Ramos (cell line): Measurements from ENCODE around the gene PROX1.

Source experiments
- in situ Hi-C: fragments of 300-500 bp; cut with MboI; formaldehyde crosslinking; loops from one replicate; pipeline ENCODE4 v1.14.3; 2022; ENCODE audit warnings: low sequenced_read_pairs; ENCODE audit not compliant: unreplicated experiment

PROX1 gene

DNA sequence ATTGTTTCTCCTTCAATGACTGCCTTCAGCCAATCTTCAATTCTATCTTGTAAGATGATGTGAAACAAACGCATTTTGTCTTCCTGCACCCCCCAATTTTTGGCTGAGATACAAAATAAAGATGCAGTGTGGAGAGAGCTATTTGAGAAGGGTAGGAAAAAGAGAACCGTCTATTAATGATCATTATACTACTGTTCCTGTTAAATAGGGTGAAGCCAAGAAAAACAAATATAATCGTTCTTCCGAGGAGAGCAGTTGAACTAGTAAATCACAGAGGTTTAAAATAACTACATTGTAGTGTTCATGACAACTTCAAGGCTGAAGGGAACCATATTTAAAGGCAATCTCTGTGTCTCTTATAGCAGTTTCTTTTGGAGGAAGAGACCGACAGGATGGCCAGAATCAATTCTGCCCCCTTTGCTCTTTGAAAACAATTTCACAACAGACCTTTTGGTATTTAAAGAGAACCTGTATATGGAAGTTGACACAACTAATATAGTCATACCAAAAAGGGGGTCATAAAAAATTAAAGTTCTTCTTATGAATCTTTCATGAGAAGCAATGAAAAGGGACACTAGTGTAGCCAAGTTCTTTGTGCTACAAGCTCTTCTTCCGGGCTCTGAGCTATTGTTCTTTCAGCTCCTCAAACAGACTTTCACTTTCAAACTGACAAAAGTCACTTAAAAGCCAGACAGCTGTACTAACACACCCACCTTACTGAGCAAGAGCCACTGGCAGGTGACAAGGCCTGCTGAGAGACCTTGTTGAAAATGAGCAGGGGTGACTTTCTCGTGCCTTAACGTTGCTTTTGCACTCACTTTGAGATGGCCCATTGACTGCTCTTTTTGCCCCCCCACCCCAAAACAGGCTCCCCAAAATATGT is 30.9 kb downstream of the PROX1 start:
- in situ Hi-C loops: no loop called here

DNA sequence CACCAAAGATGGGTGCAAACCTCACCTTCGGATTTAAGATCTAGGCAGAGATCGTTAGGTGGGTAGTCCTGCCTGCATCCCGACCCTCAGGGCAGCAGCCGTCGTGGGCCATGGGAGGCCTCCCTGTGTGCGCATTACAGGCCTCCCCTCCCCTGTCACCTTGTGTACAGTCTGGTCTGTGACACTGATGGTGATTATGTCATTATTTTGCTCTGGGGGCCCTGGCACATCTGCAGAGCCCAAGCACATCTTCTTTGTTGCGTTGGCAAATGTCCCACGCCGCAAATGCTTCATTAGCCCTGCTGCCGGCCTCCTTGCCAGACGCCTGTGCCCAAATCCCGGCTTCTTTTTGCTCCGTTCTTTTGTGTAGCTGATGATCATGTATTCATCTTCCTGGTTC is 31.7 kb downstream of the PROX1 start:
- in situ Hi-C loops: no loop called here

DNA sequence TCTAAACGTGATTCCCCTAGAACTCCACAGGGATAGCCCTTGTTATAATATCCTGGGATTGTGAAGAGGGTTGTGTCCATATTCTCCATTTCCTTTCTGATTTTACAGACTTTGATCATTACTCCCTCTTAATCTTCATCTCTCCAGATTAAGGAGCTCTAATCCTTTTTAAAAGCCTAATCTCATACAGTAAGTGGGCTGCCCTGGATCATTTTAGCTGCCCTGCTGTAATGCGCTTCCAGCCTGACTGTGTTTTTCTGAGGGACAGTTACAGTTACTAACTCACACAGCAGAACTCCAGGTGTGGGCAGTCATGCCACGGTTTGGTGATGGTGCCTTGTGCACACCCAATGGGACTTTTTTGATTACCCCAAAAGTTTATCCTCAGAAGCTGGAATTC is 33.5 kb downstream of the PROX1 start:
- in situ Hi-C loops: no loop called here

DNA sequence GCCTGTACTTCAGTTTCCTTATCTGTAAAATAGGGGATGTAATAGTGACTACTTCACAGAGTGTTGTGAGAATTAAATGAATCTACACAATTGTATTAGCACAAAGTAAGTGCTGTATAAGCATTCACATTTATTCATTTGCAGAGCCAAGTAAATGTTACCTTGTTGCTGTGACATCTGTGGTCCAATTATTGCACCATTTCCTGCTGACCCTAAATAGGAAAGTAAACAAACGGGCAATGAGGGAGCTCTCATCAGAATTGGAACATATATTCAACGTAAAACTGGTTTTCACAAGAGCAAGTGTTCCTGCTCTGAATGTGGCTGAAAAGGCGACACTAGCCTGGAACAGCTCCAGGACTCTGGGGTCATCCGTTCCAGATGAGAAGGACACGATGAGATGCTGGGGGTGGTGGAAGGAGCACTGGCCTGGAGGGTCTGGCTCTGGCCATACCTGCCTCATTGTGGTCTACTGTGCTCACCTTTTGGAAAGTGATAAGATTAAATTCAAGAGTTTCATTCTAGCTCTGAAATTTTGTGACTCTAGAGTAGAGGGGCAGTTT is 34.5 kb downstream of the PROX1 start:
- in situ Hi-C loops: no loop called here

DNA sequence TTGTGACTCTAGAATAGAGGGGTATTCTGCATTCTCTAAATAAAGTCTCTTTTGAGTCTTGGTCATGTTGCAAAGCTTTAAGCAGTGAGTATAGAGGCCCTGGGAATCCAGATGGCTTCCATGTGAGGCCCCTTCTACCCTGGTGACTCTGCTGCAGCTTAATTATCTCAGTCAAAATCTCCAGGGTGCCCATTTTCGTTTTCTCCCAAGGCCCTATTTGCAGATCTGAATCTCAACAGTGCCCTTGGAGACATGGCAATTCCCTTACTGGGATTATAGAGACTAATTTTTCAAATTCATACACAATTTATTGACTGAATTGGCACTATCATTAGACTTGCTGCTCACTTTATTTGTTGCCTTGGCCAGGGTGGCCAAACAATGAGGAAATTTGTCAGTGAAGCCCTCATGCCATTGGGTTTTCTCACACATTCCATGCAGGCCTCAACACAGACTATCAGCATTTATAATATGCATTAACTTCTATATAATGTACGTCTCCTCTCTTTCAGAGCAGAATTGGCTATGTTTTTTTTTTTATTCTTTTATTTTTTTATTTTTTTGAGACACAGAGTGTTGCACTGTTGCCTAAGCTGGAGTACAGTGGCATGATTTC is 35.1 kb downstream of the PROX1 start:
- in situ Hi-C loops: no loop called here

DNA sequence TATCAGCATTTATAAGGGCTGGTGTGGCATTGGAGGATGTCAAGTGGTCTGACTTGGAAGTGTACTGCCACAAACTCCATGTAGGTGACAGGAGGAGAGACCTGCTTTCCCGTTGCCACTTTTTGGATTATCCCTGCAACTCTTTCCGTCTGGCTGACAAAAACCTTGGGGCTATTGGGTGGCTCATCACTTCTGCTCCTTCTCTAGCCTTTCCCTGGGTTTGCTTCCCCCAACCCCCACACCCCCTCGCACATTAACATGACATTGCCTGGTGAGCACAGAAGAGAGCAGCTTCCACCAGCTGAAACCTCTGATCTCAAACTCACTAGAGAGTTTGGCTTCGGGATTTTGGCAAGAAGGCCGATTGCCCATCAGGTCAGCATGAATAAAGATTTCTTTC is 39.2 kb downstream of the PROX1 start:
- in situ Hi-C loops: no loop called here

DNA sequence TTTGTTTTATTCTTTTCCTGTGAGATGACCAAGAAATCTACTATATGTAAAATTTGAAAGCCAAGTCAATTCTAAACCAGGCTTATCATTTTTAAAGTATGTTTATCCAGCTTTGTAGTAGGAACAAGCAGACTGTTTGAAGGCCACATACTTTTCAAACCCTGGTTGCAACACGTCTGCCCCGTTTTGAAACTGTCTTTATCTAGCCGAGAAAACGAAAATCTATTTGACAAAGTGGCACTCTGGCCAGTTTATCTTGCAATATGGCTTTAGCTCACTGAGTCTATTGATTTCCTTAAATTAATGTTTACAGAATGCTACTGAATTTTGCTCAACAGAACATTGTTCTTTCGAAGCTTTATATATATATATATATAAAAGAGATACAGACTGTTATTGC is 39.7 kb downstream of the PROX1 start:
- in situ Hi-C loops: no loop called here

DNA sequence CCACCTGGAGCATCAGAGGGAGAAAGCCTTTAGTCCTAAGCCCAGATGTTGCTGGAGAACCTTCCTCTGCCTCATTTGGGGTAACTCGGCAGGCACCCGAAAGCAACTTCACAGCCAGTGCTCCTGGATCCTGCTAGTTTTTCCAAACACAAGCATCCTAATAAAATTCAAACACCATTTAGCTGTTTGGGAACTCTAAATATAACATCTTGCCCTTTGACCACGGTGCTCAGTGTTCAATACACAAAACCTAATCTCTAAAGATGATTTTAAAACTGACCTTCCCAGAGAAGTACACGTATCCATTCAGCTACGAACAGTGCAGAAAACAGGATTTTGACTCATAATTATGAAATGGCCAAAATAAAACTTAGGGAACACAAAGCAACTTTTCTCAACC is 40.3 kb downstream of the PROX1 start:
- in situ Hi-C loops: no loop called here

DNA sequence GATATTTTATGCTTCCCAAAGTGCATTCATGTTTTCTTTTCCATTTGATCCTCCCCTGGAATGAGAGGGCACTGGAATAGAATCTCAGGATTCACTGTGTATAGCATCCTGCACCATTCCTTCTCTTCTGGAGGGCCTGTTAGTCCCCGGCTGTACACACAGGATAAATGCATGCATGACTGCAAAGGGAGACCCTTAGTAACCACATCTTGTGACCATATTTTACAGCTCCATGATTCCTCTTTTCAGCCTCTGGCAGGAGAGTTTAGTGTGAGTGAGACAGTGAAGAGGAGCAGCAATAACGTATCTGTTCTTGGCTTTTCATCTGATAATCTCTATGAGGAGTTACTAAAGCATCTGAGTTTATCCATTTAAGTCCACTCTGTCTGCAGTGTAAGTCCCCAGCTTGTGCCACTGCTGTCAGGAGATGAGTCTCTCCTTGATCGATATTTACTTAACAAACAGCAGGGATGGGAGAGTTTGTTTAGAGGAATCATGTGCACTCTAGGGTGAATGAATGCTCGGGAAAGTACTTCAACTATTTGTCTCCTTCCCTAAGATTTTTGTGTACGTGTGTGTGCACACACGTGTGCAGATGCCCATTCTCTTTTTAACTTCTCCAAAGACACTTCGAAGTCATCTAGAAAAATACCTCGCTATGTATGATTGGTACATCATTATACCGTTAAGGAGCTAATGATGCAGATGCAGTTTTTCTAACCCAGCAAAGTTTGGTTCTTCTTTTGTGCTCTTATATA is 41.1 kb downstream of the PROX1 start:
- in situ Hi-C loops: no loop called here

DNA sequence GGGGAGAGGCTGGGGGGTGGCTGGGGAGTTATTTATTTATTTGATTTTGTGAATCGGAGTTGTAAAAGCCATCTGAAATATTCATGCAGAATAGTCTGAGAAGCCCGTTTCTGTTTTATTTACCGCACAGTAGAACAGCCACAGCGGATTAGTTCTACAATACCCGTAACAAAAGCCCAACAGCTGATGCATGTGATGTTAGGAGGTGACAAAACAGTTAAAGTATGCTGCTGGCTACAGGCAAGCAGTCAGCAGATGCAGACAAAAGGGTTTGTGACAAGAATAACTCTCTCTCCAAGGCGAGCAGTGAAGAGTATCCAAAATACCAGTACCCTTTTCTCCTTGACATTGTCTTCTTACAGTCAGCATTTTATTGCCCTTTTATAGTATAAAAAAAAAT is 42.0 kb downstream of the PROX1 start:
- in situ Hi-C loops: no loop called here

DNA sequence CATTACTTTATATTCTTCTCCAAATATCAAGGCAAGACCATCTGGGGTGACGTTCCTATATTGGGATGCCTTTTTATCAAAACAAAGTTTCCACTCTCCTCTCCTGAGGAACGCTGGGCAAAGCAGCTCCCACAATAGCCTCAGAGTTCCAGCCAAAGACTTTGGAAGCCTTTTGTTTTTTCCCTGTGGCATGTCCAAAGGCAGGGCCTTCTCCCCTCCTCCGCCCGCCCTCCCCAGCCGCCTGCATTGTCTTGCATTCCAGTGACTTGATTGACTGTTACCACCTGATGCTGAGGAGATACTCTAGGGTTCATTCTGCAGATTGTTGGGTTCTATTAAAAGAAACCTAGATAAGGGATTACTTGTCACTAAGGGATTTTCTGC is 43.5 kb downstream of the PROX1 start:
- in situ Hi-C loops: no loop called here

DNA sequence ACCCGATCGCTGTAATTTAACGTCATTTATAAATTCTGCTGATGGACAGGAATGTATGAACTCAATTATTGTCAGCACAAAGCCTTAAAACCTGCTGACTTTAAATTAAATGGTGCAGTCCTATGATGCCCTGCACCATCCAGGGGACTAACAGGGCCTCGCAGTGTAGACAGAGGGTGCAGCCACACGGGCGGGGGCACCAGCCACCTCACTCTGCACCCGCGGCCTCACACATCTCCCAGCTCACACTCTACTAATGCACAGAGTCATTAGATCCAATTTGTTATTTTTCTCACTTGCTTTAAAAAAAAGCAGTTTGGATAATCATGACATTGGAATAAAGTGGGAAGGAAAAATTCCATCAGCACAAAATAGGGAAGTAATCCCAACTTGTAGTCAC is 49.7 kb downstream of the PROX1 start:
- in situ Hi-C loops: no loop called here

DNA sequence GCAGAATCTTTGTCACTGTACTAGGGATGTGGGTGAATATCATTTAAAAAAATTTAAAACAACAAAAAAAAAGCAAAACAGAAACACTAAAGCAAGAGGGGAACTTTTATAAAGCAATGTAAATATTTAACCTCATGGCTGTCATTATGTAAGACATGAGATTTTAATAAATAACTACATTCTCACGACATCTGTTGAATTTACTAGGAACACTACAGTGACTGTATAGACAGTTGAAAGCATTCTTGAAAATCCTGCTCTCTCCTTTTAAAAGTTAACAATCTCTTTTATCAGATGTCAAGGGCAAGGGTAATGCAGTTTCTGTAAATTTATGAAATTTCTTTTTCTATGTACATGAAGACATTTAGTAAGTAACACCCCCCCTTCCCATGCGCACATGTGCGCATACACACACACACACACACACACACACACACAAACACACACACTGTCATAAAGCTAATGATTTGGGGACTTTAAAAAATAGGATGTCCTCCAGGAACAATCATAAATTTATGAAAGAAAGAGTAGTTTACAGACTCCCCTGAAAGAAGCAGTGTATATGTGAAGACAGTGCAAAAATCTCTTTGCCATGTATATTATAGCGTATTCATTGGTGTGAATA is 51.7 kb downstream of the PROX1 start:
- in situ Hi-C loops: no loop called here

DNA sequence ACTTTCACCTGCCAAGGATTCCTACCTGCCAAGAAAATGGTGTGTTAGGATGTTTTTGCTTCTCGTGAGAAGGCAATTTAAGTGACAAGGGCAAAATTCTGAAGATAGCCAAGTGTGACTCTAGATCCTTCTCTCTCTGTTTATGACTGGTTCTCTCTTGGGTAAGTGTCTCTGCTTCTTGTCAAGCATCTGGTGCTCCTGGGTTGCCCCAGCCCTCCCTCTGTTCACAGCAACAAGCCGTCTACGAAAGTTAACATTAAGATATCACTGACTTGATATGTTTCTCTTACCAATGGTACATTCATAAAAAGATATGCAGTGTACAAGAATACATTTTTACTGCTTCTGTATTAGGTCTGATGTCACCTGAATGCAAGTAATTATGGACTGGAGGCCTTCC is 55.4 kb downstream of the PROX1 start:
- in situ Hi-C loops: no loop called here

DNA sequence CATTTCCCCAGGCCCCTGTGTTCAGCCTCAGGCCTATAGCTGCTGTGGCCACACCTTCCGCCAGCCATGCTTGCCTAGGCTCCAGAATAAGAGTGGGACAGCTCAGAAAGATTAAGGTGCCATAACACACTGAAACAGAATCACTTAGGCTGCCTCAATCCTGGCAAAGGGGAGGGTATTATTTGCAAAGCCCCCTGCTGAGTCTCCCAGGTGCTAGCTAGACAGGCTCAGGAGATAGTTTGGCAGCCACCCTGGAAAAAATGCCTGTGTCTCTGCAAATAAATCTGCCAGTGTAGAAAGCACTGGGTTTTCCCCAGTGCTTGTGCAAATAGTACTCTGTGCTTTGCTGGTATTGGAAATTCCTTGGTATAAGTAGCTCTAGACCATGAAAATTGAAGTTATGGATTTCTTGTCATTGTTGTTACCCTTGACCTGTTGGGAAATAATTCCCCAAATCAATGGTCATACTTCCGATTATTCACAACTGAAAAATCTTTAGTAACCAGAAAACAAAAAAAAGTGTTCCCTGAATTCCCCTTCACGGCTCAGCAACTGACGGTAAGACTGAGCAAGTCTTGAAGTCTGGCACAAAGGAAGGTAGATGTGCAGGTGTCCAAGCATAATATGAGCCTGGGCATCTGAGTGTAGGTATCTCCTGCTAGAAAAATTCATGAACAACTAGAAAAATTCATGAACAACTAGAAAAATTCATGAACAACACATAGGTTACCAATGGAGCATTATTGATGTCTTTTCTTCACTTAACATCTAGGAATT is 56.9 kb downstream of the PROX1 start:
- in situ Hi-C loops: no loop called here

DNA sequence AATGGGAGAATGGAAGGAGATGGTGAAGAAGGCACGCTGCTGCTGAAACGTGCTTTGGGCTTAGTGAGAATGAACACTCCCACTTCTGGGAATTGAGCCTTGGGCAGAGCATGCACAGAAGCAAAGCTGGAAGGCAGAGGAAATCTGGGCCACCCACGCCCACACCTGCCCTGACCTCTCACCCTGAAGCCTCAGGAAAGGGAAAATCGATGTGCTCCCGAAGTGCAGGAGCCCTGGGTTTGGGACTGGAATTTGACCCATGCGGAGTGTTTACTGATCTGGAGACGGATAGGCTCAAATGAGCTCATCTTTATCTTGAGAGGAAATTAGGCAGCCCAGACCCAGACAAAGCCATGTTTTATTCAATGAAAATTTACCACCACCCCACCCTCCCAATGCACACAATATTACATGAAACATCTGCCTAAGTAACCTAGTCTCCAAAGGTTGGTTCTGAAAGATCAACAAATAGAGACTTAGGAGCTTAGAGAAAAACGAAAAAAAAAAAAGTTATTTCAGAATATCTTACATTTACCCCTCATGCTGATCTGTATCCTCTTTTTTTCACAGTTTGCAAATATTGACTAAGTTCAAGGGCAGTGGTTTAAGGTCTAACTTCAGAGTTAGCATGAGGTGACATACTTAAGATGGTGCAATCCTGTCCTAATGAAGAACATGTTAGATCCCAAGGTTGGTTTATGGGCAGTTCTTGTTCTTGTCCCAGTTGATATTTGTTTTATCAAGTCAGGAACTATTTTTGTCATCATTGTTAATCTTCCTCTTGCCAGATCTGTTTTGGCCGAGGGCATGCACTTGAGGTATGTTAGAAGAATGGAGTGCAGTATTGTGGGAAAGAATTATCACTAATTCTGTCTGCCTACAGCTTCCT is 63.0 kb downstream of the PROX1 start:
- in situ Hi-C loops: no loop called here

DNA sequence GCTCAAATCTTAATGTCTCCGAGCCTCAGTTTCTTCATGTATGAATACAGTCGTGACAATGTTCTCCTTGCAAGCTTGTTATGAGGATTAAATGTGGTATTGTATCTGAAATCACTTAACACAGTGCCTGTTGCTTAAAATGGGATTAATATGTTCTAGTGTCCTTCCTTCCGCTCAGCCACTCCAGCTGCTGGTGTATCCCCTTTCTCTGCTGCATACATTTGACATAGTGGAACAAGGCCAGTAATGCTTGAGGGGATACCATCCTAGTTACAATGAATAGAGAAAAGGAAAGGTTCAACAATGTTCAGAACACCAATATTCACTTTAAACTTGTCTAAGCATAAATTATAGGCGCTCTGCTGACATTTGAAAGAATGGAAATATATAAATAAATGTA is 64.0 kb downstream of the PROX1 start:
- in situ Hi-C loops: no loop called here

DNA sequence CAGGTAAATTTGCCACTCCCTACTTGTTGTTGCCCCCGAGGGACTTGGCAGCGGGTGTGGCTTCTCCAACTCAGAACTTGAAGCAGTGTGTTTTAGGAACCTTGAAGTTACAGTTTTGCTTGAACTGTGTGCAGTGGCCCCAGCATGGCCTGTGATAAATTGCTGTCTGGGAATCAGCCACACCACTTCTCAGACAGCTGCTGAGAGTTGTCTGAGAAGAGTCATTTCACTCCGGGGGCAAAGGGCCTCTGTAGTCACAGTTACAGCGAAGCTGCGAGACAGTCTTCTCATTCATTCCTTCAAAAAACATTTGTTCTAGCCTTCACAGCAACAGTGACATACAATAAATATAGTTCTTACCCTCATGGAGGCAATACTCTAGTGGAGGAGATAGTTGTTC is 70.3 kb downstream of the PROX1 start:
- in situ Hi-C loops: no loop called here

DNA sequence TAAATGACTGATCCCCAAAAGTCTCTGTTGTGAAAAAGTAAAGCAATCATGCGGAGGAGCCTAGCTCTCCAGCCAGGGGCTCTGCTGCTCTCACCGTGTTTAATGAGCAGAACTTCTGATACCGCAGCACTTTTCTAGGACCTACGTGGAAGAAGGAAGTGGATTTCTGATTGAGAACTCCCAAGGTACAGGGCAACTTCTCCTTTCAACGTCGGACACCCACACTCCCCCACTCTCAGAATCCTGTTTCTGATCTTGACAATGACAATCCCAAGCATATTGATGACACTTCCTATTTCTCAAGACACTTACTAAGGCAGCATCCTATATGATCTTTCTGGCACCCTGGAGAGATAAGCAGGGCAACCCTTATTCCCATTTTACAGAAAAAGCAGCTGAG is 78.4 kb downstream of the PROX1 start:
- in situ Hi-C loops: no loop called here
